Thoracic aorta (tissue), 2 donors: ENCODE data around the gene CHDH. TPM values are rescaled to one million over a fixed set of nuclear protein-coding genes. Genes with fewer than 3 reads are reported as not detected.

Experiments
- ATAC-seq: fragments of 150-250 bp; one replicate; pipeline ENCODE4 v1.8.0; 2017; ENCODE audit warnings: low read depth; ENCODE audit not compliant: insufficient number of reproducible peaks, low FRiP score
- DNase-seq: peaks from one replicate; pipeline ENCODE4 v3.0.0-alpha.2; 2020; ENCODE audit warnings: low spot score
- H3K27ac ChIP-seq, 2 donors: fragments of 200-600 bp; sonication (generic); 1 replicate in 1 of 2; 2 replicates in 1 of 2; pipeline ENCODE4 v1.5.1; 2016; ENCODE audit warnings: mild to moderate bottlenecking in 2 of 2, moderate library complexity in 2 of 2
- H3K27me3 ChIP-seq: fragments of 200-600 bp; sonication (generic); replicated peaks from 2 replicates; pipeline ENCODE4 v1.6.0; 2016; ENCODE audit warnings: mild to moderate bottlenecking; ENCODE audit not compliant: insufficient read depth
- H3K36me3 ChIP-seq: fragments of 200-600 bp; sonication (generic); one replicate; pipeline ENCODE4 v1.5.1; 2016
- H3K4me1 ChIP-seq, 2 donors: fragments of 200-600 bp; sonication (generic); 1 replicate in 1 of 2; 2 replicates in 1 of 2; pipeline versions ENCODE4 v1.5.1 to v1.6.0; 2016; ENCODE audit warnings: low read depth in 2 of 2, mild to moderate bottlenecking in 1 of 2; ENCODE audit not compliant: control insufficient read depth in 1 of 2
- H3K4me3 ChIP-seq: fragments of 200-600 bp; sonication (generic); 2 replicates; pipeline ENCODE4 v1.5.1; 2016; ENCODE audit warnings: mild to moderate bottlenecking
- H3K9me3 ChIP-seq: fragments of 200-600 bp; sonication (generic); 2 replicates; pipeline ENCODE4 v1.5.1; 2016
- CTCF ChIP-seq: fragments of 200-600 bp; sonication (generic); IDR thresholded peaks from one replicate; pipeline ENCODE4 v1.5.1; 2019; ENCODE audit warnings: antibody characterized with exemption
- total RNA-seq, 2 donors: library from RNA; depleted of rRNA; stranded (reverse); fragments of >200 nt; gene quantifications; one replicate each; pipeline versions ENCODE4 v1.1.0 to v1.2.3, GENCODE V29; 2016

The CHDH gene
- total RNA-seq, 2 donors from 2014 or later, result 0.68 to 8.4 TPM

- DNase-seq, result no peak
These were observed 4.7 kb upstream of the CHDH start for GRCh38 chr3:53850895-53851294.

GRCh38 chr3:53849916-53850315 is 3.7 kb upstream of the CHDH start:
- Histone ChIP-seq H3K4me3 (no peak overlapping the region), H3K27ac (no peak overlapping the region), H3K27me3 (no peaks in the 10 kb centered on the region), H3K9me3 (no peaks in the 10 kb centered on the region), H3K36me3 (no peaks in the 10 kb centered on the region), H3K4me1 (peaks cover 3 to 12% of the 10 kb centered on the region in 2 donors)
- ATAC-seq (no peak), DNase-seq (no peak)
- TF ChIP-seq CTCF, result no peak

More at GRCh38 chr3:53850895-53851294, 4.7 kb upstream of the CHDH start:
- no peak for TF ChIP-seq CTCF
- Histone ChIP-seq H3K36me3 (no peaks in the 10 kb centered on the region), H3K4me1 (peaks cover 3 to 5% of the 10 kb centered on the region in 2 donors), H3K27ac (no peak overlapping the region), H3K4me3 (no peak overlapping the region), H3K9me3 (no peaks in the 10 kb centered on the region), H3K27me3 (no peaks in the 10 kb centered on the region)
- no peak for ATAC-seq

GRCh38 chr3:53846851-53847155 is 584 bp upstream of the CHDH start:
- no peak for DNase-seq
- Histone ChIP-seq H3K36me3 (no peaks in the 10 kb centered on the region), H3K9me3 (no peaks in the 10 kb centered on the region), H3K27me3 (no peaks in the 10 kb centered on the region), H3K4me1 (peaks cover 3 to 21% of the 10 kb centered on the region in 2 donors), H3K4me3 (peak overlapping the region; percentile 82), H3K27ac (no peak overlapping the region)
- TF ChIP-seq CTCF, result no peak
- no peak for ATAC-seq

GRCh38 chr3:53845881-53846133 is 412 bp downstream of the CHDH start:
- peak overlapping the region in 1 of 2 donors; percentile 34 for H3K27ac ChIP-seq
- no peak for TF ChIP-seq CTCF
- ATAC-seq (no peak), DNase-seq (no peak)
- peaks cover 3 to 21% of the 10 kb centered on the region in 2 donors for H3K4me1 ChIP-seq
- H3K27me3 ChIP-seq, result no peaks in the 10 kb centered on the region
- no peaks in the 10 kb centered on the region for H3K9me3 ChIP-seq
- H3K36me3 ChIP-seq, result no peaks in the 10 kb centered on the region
- peak overlapping the region; percentile 82 for H3K4me3 ChIP-seq

GRCh38 chr3:53845103-53845880 is 927 bp downstream of the CHDH start:
- Histone ChIP-seq H3K9me3 (no peaks in the 10 kb centered on the region), H3K36me3 (no peaks in the 10 kb centered on the region), H3K27me3 (no peaks in the 10 kb centered on the region), H3K4me1 (peaks cover 3 to 21% of the 10 kb centered on the region in 2 donors), H3K27ac (peak overlapping the region in 1 of 2 donors; percentile 34), H3K4me3 (peak overlapping the region; percentile 82)
- DNase-seq (no peak), ATAC-seq (peak; percentile 51)
- no peak for TF ChIP-seq CTCF
